ENCODE data around the gene NOL4L.

The NOL4L gene

GRCh38 chr20:32453467-32454163, 131.5 kb downstream of the NOL4L start:
- DNase-seq = no peak

- DNase-seq = no peak
Measured at GRCh38 chr20:32452776-32453466, 132.2 kb downstream of the NOL4L start.

DNA sequence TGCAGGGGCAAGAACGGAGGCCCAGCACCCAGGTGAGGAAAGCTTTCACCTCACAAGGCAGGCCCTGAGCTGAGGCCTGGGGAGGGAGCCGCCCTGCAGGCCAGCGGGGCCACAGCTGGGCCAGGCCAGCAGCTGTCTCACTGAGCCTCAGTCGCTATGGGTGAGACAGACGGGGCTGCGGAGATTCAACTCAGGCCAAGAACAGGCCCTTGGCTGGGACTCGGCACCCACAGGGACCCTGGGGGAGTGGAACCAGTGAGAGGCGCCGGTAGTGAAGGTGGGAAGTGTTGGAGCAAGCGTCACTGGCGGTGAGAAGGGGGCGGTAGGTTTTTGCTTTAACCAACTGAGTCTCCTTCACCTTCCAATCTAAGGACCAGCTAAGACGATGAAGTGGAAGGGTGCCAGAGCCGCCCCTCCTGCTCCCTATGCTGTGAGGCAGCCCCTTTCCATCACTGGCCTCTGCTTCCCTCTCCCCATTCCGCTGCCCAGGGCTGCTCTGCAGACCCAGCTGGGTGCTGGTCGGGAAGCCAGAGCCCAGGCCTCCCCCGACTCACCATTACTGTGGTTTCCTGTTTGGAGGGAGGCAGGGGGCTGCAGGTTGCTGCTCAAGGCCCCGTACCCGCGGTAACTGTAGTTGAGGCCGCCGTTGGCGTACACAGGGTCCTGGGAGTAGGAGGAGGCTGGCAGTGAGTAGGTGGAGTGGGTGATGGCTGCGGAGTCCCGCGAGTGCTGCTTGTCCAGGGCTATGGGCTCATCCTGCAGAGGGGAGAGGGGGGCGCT, 133.3 kb downstream of the NOL4L start:
- DNase-seq = no peak

- DNase-seq = no peak
Measured at GRCh38 chr20:32451340-32451681, 133.8 kb downstream of the NOL4L start.

- DNase-seq = no peak
Measured at GRCh38 chr20:32450484-32451061, 134.6 kb downstream of the NOL4L start.

DNA sequence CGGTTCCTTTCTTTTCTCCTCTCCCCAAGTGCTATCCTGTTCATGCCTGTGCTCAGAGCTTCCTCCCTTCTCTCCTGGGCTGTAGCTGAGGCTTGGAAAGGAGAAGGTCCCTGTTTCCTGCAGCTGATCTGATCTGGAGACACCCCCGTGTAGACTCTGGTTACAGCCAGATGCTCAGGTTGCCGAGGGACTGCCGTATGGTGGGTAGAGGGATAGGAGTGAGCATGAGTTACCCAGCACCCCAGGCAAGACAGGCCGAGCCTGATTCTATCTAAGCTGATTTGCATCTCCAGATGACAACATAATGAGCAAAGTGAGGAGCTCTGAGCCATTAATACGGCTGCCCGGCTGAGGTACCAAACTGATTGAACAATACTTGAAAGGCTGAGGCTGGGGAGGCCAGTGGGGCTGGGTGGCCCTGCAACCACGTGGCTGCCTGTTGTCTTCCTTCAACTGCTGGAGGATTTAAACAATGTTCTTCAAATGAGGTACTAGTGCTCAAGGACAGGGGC, 135.2 kb downstream of the NOL4L start:
- no peak for DNase-seq

- no peak for DNase-seq
Measured at GRCh38 chr20:32449057-32449889, 135.9 kb downstream of the NOL4L start.

- DNase-seq = no peak
Measured at GRCh38 chr20:32448306-32449056, 136.7 kb downstream of the NOL4L start.

DNA sequence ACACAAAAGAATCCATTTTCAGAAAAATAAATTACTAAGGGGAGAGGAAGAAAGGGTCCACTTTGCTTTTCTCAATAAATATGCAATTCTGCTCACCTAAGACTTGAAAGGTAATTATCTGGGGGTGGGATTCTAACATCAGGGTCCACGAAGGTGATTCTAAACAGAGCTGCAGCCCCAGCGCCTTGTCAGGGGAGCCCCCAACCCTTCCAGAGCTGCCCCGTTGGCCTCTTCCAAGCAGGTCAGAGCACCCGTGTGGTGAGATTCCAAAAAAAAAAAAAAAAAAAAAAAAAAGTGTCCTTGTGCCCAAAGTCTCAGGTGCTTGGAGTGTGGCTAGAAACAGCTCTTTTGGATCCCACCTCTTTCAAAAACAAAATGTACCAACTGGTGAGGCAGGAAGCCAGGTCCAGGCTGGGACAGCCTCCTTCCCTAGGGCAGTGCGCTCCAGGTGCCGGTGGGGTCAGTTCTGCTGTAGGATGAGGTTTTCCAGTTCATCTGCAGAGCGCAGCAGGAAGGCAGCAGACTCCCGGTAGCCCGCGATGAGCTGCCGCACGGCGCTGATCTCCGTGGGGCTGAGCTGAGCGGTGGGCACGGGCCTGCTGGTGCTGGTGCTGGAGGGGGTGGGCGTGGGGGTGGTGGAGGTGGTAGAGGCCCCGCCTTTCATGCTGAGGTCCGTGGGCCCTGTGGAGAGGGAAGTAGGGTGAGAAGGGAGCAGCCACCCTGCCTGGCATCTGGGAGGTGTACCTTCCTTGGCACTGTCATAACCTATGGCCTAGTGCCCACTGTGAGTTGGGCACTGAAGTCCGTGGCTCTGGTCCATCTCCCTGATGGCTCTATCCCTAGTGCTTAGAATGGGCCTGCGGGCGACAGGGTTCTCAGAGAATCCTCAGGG, 137.8 kb downstream of the NOL4L start:
- no peak for DNase-seq

GRCh38 chr20:32446301-32447100, 138.6 kb downstream of the NOL4L start:
- no peak for DNase-seq

GRCh38 chr20:32445539-32446273, 139.4 kb downstream of the NOL4L start:
- no peak for DNase-seq

- DNase-seq = no peak
Measured at GRCh38 chr20:32444474-32445220, 140.5 kb downstream of the NOL4L start.

- no peak for DNase-seq
Measured at GRCh38 chr20:32443386-32443974, 141.7 kb downstream of the NOL4L start.

GRCh38 chr20:32442630-32443373, 142.3 kb downstream of the NOL4L start:
- DNase-seq = no peak

GRCh38 chr20:32441638-32442037, 143.5 kb downstream of the NOL4L start:
- no peak for DNase-seq

- DNase-seq = no peak
Measured at GRCh38 chr20:32440758-32441078, 144.4 kb downstream of the NOL4L start.

DNA sequence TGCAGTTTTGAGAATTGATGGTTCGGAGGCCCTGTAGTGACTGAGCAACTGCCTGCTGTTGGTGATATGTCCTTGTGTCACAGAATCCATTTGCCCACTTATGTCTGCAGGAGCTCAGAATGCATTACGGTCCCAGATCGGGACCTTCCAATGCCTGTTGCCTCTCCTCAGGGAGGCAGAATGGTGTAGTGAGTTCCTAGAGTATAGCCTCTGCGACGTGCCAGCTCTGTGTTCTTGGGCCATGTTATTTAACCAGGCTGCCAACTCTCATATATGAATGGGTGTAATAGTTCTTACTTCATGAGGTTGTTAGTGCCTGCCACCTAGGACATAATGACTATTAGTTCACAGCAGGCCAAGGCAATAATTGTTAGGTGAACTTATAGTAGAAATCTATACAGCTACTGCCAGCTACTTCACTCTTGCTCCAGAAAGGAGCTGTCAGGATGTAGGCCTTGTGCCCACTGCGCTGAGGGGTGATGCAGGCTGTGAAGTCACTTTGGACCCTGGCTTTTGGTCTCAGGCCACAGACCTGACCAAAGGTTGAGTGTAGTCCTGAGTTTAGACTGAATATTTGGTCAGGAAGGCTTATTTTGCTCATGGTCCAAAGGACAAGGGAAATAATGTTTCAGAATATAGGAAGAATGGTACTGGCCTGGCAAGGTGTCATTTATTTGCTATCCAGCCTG, 144.9 kb downstream of the NOL4L start:
- no peak for DNase-seq
